Choroid plexus epithelial cell (primary cell): ENCODE measurements around the gene PERCC1.

ENCODE experiments used
- DNase-seq: peaks from one replicate; pipeline ENCODE4 v3.0.0-alpha.2; 2010; ENCODE audit warnings: low read depth
- H3K4me3 ChIP-seq: 2 replicates; pipeline ENCODE4 v1.5.1; 2011; ENCODE audit warnings: low read depth, mild to moderate bottlenecking, control low read depth, low read length, moderate library complexity
- TF ChIP-seq, protein P1 (sequence below): conservative IDR thresholded peaks from 2 replicates; pipeline ENCODE4 v1.5.1; 2011; ENCODE audit warnings: low read depth, mild to moderate bottlenecking, control low read depth, inconsistent platforms, low read length, moderate library complexity

PERCC1 gene

GRCh38 chr16:1433756-1434155 lies 2.9 kb downstream of the PERCC1 start:
- TF ChIP-seq, protein P1, sequence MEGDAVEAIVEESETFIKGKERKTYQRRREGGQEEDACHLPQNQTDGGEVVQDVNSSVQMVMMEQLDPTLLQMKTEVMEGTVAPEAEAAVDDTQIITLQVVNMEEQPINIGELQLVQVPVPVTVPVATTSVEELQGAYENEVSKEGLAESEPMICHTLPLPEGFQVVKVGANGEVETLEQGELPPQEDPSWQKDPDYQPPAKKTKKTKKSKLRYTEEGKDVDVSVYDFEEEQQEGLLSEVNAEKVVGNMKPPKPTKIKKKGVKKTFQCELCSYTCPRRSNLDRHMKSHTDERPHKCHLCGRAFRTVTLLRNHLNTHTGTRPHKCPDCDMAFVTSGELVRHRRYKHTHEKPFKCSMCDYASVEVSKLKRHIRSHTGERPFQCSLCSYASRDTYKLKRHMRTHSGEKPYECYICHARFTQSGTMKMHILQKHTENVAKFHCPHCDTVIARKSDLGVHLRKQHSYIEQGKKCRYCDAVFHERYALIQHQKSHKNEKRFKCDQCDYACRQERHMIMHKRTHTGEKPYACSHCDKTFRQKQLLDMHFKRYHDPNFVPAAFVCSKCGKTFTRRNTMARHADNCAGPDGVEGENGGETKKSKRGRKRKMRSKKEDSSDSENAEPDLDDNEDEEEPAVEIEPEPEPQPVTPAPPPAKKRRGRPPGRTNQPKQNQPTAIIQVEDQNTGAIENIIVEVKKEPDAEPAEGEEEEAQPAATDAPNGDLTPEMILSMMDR = no peak
- H3K4me3 ChIP-seq = no peak overlapping the region
- no peak for DNase-seq

- TF ChIP-seq, protein P1 = no peak
- H3K4me3 ChIP-seq = no peak overlapping the region
- DNase-seq = no peak
Observed at GRCh38 chr16:1434644-1435592, 4.0 kb downstream of the PERCC1 start.

- no peak for DNase-seq
- no peak overlapping the region for H3K4me3 ChIP-seq
- TF ChIP-seq, protein P1 = no peak
Observed at GRCh38 chr16:1435921-1436697, 5.2 kb downstream of the PERCC1 start.

DNA sequence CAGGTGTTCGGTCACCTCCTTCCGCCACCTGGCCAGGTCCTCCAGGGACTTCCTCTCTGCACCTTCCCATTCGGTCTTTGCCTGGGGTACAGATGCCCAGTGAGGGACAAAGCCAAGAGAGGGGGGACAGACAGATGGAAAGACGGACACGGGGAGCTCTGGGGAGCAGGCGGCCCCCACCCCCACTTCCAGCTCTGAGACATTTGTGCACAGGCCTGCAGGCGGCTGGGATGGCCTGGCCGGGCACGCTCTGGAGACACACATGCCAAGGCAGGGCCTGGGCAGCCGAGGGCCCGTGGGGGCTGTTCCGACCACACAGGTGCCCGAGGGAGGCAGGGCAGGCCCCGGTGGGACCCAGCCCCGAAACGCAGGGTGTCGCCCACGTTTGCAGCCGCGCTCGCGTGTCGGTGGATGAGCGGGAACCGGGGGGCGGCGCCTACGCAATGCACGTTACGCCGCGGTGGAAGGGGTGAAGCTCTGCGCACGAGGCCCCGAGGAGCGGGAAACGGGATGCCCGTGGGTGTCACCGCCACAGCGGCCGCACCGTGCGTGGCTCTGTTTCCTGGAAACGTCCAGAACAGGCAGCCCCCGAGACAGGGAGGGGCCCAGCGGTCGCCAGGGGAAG lies 6.0 kb downstream of the PERCC1 start:
- no peak for DNase-seq
- TF ChIP-seq, protein P1 = no peak
- no peak overlapping the region for H3K4me3 ChIP-seq

DNA sequence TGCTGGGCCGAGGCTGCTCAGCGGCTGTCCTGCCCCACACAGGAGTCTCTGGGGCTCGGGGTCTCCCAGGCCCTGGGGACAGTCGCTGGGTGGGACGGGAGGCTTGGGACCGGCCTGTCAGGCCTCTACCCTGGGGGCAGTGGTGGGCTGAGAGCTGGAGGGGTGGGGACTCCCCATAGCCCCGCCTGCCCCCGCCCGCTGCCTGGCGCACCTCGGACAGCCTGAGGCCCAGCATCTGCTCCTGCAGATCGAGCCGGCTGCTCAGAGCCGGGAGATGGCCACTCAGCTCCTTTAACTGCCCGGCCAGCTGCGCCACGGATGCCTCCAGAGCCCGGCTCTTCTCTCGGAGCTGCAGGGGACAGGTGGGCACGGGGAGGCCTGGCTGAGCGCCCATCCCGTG lies 6.7 kb downstream of the PERCC1 start:
- no peak for DNase-seq
- TF ChIP-seq, protein P1 = no peak
- no peak overlapping the region for H3K4me3 ChIP-seq

GRCh38 chr16:1438229-1439057 lies 7.6 kb downstream of the PERCC1 start:
- TF ChIP-seq, protein P1 = no peak
- no peak for DNase-seq
- H3K4me3 ChIP-seq = no peak overlapping the region
